ENCODE results near the gene ABCB9. TPM values are rescaled to one million over a fixed set of nuclear protein-coding genes. Genes with fewer than 3 reads are reported as not detected.

The ABCB9 gene
- total and polyA plus RNA-seq, 4 donors: 2.7 to 7.5 (median 4.8) TPM

GRCh38 chr12:122880668-122881067 is 85.6 kb downstream of the ABCB9 start:
- H3K9ac ChIP-seq (ENCODE audit: insufficient read depth in 1 of 2, low read length in 2 of 2): peak overlapping the region in 1 of 2 donors; percentile 76
- no peak overlapping the region for H3K4me3 ChIP-seq
- ATAC-seq (ENCODE audit: insufficient read depth, low FRiP score): no peak
- no peaks in the 10 kb centered on the region for H3K9me3 ChIP-seq (ENCODE audit: control insufficient read depth in 4 of 4, insufficient read depth in 3 of 4, low read length in 3 of 4)
- no peak for TF ChIP-seq CTCF (IDR thresholded peaks at IDR 0.05; ENCODE audit: control extremely low read depth, extremely low read depth)
- no peaks in the 10 kb centered on the region for H3K27me3 ChIP-seq (ENCODE audit: control insufficient read depth in 3 of 3, insufficient read depth in 3 of 3, low read length in 2 of 3)
- H3K4me1 ChIP-seq (ENCODE audit: control insufficient read depth in 5 of 5, insufficient read depth in 5 of 5, low read length in 5 of 5): peaks cover 0 to 24% (median 14%) of the 10 kb centered on the region in 5 donors
- peak overlapping the region in 1 of 2 donors; percentile 17 for H3K27ac ChIP-seq (ENCODE audit: low read depth in 1 of 2, low read length in 1 of 2)
- H3K36me3 ChIP-seq (ENCODE audit: control insufficient read depth in 4 of 4, insufficient read depth in 4 of 4, low read length in 4 of 4): peaks cover 0 to 8% (median 0%) of the 10 kb centered on the region in 4 donors
- 49 to 52% methylated on average over 8 of the region's 8 CpGs for WGBS, 2 donors
- peak in 1 of 3 donors; percentile 52 for DNase-seq

- Histone ChIP-seq H3K9ac (ENCODE audit: insufficient read depth in 1 of 2, low read length in 2 of 2) (peak overlapping the region in 1 of 2 donors; percentile 76), H3K27me3 (ENCODE audit: control insufficient read depth in 3 of 3, insufficient read depth in 3 of 3, low read length in 2 of 3) (no peaks in the 10 kb centered on the region), H3K4me1 (ENCODE audit: control insufficient read depth in 5 of 5, insufficient read depth in 5 of 5, low read length in 5 of 5) (peaks cover 0 to 26% (median 16%) of the 10 kb centered on the region in 5 donors), H3K36me3 (ENCODE audit: control insufficient read depth in 4 of 4, insufficient read depth in 4 of 4, low read length in 4 of 4) (peaks cover 0 to 8% (median 0%) of the 10 kb centered on the region in 4 donors), H3K27ac (ENCODE audit: low read depth in 1 of 2, low read length in 1 of 2) (peak overlapping the region in 1 of 2 donors; percentile 17), H3K9me3 (ENCODE audit: control insufficient read depth in 4 of 4, insufficient read depth in 3 of 4, low read length in 3 of 4) (no peaks in the 10 kb centered on the region), H3K4me3 (no peak overlapping the region)
- ATAC-seq (ENCODE audit: insufficient read depth, low FRiP score): no peak
- no peak for TF ChIP-seq CTCF (IDR thresholded peaks at IDR 0.05; ENCODE audit: control extremely low read depth, extremely low read depth)
- DNase-seq: peak in 2 of 3 donors; percentile 66 to 75
- 70 to 82% methylated on average over 10 of the region's 10 CpGs for WGBS, 2 donors
Observed at GRCh38 chr12:122880155-122880667, 86.1 kb downstream of the ABCB9 start.

Small RNAs within 50 kb of the gene (small RNA-seq; reads per million reads assigned to genes)
- gene ARL6IP4 (ENCODE audit: low replicate concordance) (not detected), gene MIR4304 (ENCODE audit: low replicate concordance) (not detected)

Other genes starting within 250 kb of the ABCB9 start
- gene HCAR3, start 249.7 kb downstream of the ABCB9 start, total RNA-seq: 10 to 100 TPM in 1 of 2 donors, 1 to 10 TPM in 1; 2.5 to 10.4 TPM
- gene HCAR3, start 249.7 kb downstream of the ABCB9 start, polyA plus RNA-seq: 10 to 100 TPM in 1 of 2 donors, under 1 TPM in 1; 0.47 to 52.6 TPM
- gene HCAR1, start 235.6 kb downstream of the ABCB9 start, total RNA-seq: 1 to 10 TPM in 1 of 2 donors, under 1 TPM in 1; 0.31 to 2.2 TPM
- gene HCAR1, start 235.6 kb downstream of the ABCB9 start, polyA plus RNA-seq: under 1 TPM; 0.29 to 0.37 TPM
- 10 to 100 TPM; 31.3 to 40.2 TPM for gene DENR, start 213.6 kb downstream of the ABCB9 start, total RNA-seq
- gene DENR, start 213.6 kb downstream of the ABCB9 start, polyA plus RNA-seq: 10 to 100 TPM; 19.5 to 19.9 TPM
- under 1 TPM; 0.37 to 0.97 TPM for gene CCDC62, start 191.9 kb downstream of the ABCB9 start, total RNA-seq
- gene CCDC62, start 191.9 kb downstream of the ABCB9 start, polyA plus RNA-seq: under 1 TPM; 0.08 to 0.14 TPM
- gene HIP1R, start 131.0 kb downstream of the ABCB9 start, total RNA-seq: 10 to 100 TPM; 33.8 to 56.3 TPM
- 10 to 100 TPM; 34.5 to 36.3 TPM for gene HIP1R, start 131.0 kb downstream of the ABCB9 start, polyA plus RNA-seq
- 10 to 100 TPM; 43.1 to 44.1 TPM for gene VPS37B, start 70.3 kb downstream of the ABCB9 start, total RNA-seq
- gene VPS37B, start 70.3 kb downstream of the ABCB9 start, polyA plus RNA-seq: 10 to 100 TPM; 31.0 to 41.5 TPM
- 10 to 100 TPM; 11.4 to 30.1 TPM for gene OGFOD2, start 8.8 kb upstream of the ABCB9 start, total RNA-seq
- gene OGFOD2, start 8.8 kb upstream of the ABCB9 start, polyA plus RNA-seq: 10 to 100 TPM; 17.3 to 19.7 TPM
- gene ARL6IP4, start 14.2 kb upstream of the ABCB9 start, total RNA-seq: 100 to 1,000 TPM in 1 of 2 donors, 10 to 100 TPM in 1; 83.6 to 186 TPM
- 100 to 1,000 TPM; 197 to 354 TPM for gene ARL6IP4, start 14.2 kb upstream of the ABCB9 start, polyA plus RNA-seq
- gene PITPNM2, start 184.6 kb upstream of the ABCB9 start, total RNA-seq: 10 to 100 TPM; 19.6 to 37.8 TPM
- gene PITPNM2, start 184.6 kb upstream of the ABCB9 start, polyA plus RNA-seq: 10 to 100 TPM in 1 of 2 donors, 1 to 10 TPM in 1; 8.9 to 12.9 TPM

Measured in lung (tissue), 13 donors.